Activated T-helper 1 cell treated with anti-CD3 and anti-CD28 coated beads, Interleukin-2, amount 50 U/mL, for 16 hours (primary cell): Measurements from ENCODE around the gene WDFY4.

ENCODE experiments used
- DNase-seq, 2 donors: peaks; one replicate each; pipeline ENCODE4 v3.0.0-alpha.2; 2020; ENCODE audit warnings: low read depth in 1 of 2, low spot score in 1 of 2

WDFY4 gene

DNA sequence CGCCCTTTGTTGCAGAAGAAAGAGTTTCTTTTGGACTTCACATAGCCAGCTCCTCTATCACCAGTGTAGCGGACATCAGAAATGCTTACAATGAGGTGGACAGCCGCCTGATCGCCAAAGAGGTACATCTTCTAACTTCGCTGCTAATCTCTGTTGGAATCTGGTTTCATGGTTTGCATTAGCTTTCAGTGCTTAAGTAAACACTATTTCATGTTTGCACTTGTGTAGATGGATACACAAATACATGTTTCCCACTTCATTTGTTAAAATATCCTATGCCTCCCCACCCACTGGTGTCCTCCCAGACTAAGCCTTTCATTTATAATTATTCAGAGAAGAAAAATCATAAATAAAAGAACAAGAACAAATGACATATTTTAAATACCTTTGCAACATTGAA lies 103.9 kb downstream of the WDFY4 start:
- DNase-seq: no peak

- no peak for DNase-seq
Observed at GRCh38 chr10:48789486-48790456, 105.1 kb downstream of the WDFY4 start.

DNA sequence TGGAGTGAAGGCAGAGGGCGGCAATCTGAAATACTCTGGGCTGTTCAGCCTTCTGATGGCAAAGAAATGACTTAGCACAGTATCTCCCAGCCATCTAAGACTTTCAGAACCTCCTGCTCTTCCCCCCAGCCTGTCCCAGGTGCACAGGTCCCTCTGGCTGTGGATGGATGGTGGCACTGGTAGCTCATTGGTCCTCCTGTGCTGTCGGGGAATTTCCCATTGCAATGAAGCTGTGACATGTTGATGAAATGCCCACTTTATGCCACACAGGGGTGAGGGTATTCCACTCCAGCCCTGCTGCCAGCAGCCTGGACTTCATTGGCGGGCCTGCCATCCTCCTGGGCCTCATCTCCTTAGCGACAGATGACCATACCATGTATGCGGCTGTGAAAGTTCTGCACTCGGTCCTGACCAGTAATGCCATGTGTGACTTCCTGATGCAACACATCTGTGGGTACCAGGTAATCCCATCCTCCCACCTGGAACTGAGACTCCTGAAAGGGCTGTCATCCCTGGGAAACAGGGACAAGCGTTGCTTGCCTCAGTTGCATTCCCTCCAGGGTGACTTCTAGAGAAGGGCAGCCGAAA lies 105.9 kb downstream of the WDFY4 start:
- no peak for DNase-seq

- DNase-seq: no peak
Observed at GRCh38 chr10:48791267-48791928, 106.7 kb downstream of the WDFY4 start.

GRCh38 chr10:48792121-48792520 lies 107.4 kb downstream of the WDFY4 start:
- no peak for DNase-seq

GRCh38 chr10:48792687-48793096 lies 108.0 kb downstream of the WDFY4 start:
- no peak for DNase-seq

- DNase-seq: no peak
Observed at GRCh38 chr10:48794074-48794473, 109.4 kb downstream of the WDFY4 start.

DNA sequence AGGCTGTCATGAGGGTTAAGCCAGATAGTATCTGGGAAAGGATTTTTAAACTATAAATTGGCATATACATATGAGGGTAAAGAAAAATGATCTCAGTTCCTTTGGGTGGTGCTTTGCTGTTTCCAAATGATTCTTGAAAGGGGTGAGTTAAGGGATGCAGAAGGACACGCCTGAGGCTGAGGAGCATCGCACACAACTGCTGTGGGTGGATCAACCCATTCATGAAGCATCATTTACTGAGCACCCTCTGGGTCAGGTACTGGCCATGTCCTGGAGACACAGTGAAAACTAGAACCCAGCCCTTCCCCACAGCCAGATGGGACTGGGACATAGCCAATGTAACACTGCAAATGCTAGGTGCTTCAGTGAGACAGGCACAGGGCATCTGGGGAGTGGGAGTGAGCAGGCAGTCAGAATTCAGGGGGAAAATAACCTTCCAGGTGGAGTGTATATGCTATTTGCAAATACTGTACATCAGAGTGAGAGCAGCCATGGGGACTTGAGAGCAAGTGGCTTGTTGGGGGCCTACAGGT lies 112.1 kb downstream of the WDFY4 start:
- no peak for DNase-seq

GRCh38 chr10:48797830-48798229 lies 113.2 kb downstream of the WDFY4 start:
- no peak for DNase-seq

- DNase-seq: no peak
Observed at GRCh38 chr10:48798481-48799254, 114.0 kb downstream of the WDFY4 start.

- DNase-seq: no peak
Observed at GRCh38 chr10:48799341-48800006, 114.8 kb downstream of the WDFY4 start.

GRCh38 chr10:48800007-48800675 lies 115.5 kb downstream of the WDFY4 start:
- DNase-seq: no peak

DNA sequence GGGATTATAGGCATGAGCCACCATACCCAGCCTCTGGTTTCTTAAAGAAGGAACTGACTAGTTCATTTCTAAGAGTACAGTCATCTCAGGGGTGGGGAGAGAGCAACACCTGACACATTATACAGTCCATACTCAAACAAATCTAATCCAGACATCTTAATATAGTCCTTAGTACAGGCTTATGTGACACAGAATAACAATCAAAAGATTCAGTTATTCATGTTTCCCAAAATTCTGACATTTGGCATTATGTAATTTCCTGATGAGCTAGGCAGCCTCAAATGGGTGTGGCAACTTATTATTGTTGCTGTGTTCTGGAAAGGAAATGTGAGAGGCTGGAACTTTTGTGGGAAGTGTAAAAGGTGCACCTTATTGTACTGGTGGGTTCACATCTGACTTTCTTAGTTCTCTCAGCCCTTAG lies 116.3 kb downstream of the WDFY4 start:
- no peak for DNase-seq

- DNase-seq: no peak
Observed at GRCh38 chr10:48802611-48803071, 118.0 kb downstream of the WDFY4 start.

GRCh38 chr10:48803801-48804584 lies 119.3 kb downstream of the WDFY4 start:
- DNase-seq: no peak

- DNase-seq: no peak
Observed at GRCh38 chr10:48804740-48805182, 120.1 kb downstream of the WDFY4 start.

DNA sequence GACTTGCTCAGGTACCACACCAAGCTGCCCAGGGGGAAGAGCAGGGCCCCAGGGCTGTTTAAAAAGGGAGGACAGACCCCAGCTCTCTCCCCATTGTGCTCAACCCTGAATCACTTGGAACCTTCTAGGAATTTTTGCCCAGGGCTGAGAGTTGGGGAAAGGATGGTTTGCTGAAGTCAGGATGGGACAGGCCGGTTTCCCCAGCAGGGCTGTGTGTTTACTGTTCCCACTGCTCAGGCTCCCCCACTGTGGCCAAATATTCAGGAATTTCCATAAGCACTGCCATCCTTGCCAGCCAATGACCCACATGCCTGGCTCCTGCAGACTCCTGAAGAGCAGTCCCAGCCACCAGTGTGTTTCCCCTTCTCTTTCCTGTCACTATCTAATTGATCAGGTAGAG lies 120.7 kb downstream of the WDFY4 start:
- no peak for DNase-seq

GRCh38 chr10:48805848-48806247 lies 121.2 kb downstream of the WDFY4 start:
- DNase-seq: no peak

- no peak for DNase-seq
Observed at GRCh38 chr10:48806342-48806741, 121.7 kb downstream of the WDFY4 start.
